ENCODE results near the gene KCNN1.
A peak's percentile ranks its signal among the peaks of the same experiment; 100 is the strongest.
"Not testable (repeated sequence)": the region's sequence is repeated elsewhere in the genome, so short reads cannot be mapped to it uniquely, and the experiment has no call there.

Gene KCNN1

GRCh38 chr19:17966550-17967256 is at the start of gene KCNN1:
Gene KCNN1, plus strand, starts transcription at chr19:17967107. Its CDS starts 6,782 bp downstream, at chr19:17973889.
- no peak for DNase-seq

GRCh38 chr19:17918151-17918550 is 48.8 kb upstream of the KCNN1 start:
- not testable (repeated sequence) for DNase-seq

- not testable (repeated sequence) for DNase-seq
Observed at GRCh38 chr19:17919122-17919521, 47.8 kb upstream of the KCNN1 start.

DNA sequence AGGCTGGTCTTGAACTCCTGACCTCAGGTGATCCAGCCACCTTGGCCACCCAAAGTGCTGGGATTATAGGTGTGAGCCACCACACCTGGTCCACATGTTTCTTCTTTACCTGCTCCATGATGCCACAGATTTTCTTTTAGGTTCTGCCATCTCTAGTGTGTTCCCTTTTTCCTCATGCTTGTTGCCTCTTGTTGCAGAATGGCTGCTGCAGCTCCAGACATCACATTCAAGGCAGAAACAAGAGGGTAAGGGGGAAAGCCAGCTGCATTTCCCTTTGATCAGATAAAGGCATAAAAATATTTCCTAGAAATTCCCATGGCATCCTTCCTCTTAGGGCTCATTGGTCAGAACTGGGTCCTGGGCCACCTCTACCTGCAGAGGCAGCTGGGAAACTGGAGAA is 46.4 kb upstream of the KCNN1 start:
- no peak for DNase-seq

DNA sequence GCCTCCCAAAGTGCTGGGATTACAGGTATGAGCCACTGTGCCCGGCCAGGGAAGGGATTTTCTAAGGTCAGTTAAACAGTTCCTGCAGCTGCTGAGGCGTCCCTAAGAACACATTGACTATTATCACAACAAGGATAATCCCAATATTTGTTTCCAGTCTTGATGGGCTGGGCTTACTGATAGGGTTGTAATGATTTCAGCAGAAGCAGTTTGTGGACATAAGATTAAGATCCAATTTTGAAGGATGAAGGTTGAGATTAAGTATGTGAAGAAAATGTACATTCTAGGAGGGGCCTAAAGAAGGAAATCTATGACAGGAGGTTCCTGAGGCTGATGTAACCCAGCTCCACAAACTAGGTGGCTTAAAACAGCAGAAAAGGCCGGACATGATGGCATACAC is 44.8 kb upstream of the KCNN1 start:
- no peak for DNase-seq

DNA sequence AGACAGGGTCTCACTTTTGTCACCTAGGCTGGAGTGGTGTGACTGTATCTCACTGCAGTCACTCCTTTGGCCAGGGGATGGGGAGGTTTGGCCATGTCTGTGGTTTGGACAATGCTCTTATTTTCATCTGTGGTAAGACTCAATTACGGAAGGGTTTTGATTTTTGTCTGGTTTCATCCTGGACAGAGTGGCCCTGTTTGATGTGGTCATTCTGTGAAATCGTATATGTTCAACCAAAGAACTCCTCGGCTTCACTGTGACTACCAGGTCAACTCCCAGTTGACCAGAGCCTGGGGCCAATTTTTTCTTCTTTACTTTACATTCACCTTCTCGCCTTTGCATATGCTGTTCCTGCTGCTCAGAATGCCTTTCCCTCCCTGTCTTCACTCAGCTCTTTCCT is 40.9 kb upstream of the KCNN1 start:
- DNase-seq: no peak

- DNase-seq: no peak
Observed at GRCh38 chr19:17929056-17929455, 37.9 kb upstream of the KCNN1 start.

GRCh38 chr19:17931532-17932191 is 35.2 kb upstream of the KCNN1 start:
- DNase-seq: peak in 1 of 2 experiments; percentile 39

- DNase-seq: peak; percentile 91 to 93
Observed at GRCh38 chr19:17932485-17933338, 34.2 kb upstream of the KCNN1 start, which contains the start of gene CCDC124. Gene CCDC124, plus strand, starts transcription at chr19:17933015. Its CDS starts 3,406 bp downstream, at chr19:17936421.

DNA sequence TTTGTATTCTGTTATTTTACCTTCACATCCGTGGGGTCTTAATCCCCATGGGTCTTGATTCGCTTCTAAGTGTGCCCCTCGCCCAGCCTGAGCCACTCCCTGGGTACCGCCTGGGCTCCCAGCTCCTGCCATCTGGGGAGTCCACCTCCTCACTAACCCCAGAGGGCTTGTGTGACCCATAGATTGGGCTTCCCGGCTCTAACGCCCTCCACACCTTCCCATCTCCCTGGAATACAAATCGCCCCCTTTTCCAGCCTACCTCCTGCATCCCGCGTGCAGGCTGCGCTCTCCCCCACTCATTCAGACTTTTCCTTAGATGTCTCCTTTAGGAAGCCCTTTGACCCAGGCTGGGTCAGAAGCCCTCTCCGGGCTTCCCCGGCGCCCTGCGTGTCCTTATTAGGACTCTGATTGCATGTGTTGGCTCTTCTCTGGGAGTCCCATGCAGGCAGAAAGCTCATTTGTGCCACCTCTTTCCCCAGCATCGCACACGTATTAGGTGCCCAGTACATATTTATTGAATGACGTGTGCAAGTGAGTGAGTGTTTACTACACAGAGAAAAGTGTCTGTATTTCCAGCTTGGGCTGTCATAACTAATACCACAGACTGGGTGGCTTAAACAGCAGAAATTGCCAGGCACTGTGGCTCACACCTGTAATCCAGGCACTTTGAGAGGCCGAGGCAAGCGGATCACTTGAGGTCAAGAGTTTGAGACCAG is 33.3 kb upstream of the KCNN1 start:
- DNase-seq: no peak

- DNase-seq: no peak
Observed at GRCh38 chr19:17936379-17936778, 30.5 kb upstream of the KCNN1 start.

DNA sequence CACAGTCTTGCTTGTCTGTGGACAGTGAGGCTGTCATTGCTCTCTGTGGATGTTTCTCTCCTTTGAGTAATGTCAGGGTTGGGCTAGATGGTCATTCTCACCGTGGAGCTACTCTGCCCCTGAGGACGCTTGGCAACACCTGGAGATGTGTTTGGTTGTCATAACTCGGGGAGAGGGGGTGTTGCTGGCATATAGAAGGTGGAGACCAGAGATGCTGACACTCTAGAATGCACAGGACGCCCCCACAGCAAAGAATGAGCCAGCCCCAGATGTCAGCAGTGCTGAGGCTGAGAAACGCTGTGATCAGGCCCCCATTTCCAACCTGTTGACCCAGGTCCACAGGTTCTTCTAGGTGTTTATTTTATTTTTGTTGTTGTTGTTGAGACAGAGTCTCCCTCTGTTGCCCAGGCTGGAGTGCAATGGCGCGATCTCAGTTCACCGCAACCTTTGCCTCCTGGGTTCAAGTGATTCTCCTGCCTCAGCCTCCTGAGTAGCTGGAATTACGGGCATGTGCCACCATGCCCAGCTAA is 29.5 kb upstream of the KCNN1 start:
- DNase-seq: no peak

- DNase-seq: peak; percentile 86 to 89
Observed at GRCh38 chr19:17938092-17938845, 28.6 kb upstream of the KCNN1 start.

DNA sequence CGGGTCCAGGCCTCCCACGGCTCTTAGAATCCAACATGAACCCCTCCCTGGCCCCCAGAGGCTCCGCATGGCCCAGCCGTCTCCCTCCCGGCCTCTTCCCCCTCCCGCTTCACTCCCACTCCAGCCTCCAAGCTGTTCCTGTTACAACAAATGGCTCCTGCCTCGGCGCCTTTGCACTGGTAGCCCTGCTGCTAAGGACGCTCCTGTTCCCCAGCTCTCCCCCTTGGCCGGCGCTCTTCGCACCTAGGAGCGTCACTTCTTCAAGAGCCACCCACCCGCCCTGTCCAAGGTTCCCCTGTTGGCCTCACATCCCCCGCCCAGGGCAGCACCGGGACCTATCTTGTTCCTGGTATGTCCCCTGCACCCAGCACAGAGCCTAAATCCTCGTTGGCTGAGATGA is 24.7 kb upstream of the KCNN1 start:
- no peak for DNase-seq

- DNase-seq: no peak
Observed at GRCh38 chr19:17942582-17943273, 24.2 kb upstream of the KCNN1 start.

DNA sequence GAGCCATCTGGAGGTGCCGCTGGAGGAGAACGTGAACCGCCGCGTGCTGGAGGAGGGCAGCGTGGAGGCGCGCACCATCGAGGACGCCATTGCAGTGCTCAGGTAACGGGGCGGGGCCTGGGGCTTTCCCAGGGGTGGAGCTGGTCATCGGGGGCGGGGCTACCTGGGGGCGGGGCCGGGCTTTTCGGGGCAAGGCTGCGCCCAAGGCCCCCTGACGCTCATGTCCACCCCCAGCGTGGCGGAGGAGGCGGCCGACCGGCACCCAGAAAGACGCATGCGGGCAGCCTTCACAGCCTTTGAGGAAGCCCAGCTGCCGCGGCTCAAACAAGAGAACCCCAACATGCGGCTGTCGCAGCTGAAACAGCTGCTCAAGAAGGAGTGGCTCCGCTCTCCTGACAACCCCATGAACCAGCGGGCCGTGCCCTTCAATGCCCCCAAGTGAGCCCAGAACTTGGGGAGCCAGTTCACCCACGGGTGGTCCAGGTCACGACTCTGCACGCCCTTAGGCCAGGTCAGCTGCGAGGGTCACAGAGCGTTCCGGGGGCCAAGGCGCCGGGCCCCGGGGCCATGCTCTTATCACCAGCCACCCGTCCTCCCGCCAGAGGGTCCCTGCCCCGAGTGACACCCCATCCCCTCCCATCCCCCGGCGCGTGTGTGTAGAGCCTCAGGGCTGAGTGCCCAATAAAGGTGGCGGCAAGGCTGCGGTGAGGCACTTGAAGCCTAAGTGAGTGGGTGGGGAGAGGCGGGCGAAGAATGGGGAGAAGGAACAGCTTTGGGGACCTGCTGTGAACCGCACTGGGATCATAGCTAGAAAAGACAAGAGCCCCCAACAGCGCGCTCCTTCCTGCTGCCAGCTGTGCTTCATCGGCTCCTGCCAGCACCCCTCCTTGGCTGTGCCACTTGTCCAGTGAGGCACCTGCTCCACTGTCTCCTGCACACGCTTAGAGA is 23.4 kb upstream of the KCNN1 start:
- no peak for DNase-seq

- DNase-seq: no peak
Observed at GRCh38 chr19:17944301-17944700, 22.6 kb upstream of the KCNN1 start.

GRCh38 chr19:17946965-17947784 is 19.7 kb upstream of the KCNN1 start:
- peak in 1 of 2 experiments; percentile 23 for DNase-seq
